ENCODE results near the gene NUDT12.

The NUDT12 gene

GRCh38 chr5:103573411-103573810, 10.8 kb upstream of the NUDT12 start:
- Histone ChIP-seq H3K36me3 (ENCODE audit: insufficient read depth, low read length) (no peaks in the 10 kb centered on the region), H2AFZ (ENCODE audit: low read length) (no peak overlapping the region), H3K4me3 (ENCODE audit: low read length, poor library complexity, severe bottlenecking) (no peak overlapping the region), H3K9me2 (replicated peaks; ENCODE audit: low read depth, low read length) (no peaks in the 10 kb centered on the region), H3K27me3 (ENCODE audit: insufficient read depth, low read length, poor library complexity, severe bottlenecking) (no peaks in the 10 kb centered on the region), H4K20me1 (ENCODE audit: insufficient read depth, low read length, poor library complexity, severe bottlenecking) (no peaks in the 10 kb centered on the region), H3K4me1 (ENCODE audit: insufficient read depth, low read length, poor library complexity, severe bottlenecking) (no peaks in the 10 kb centered on the region), H3K79me2 (ENCODE audit: insufficient read depth, low read length) (no peaks in the 10 kb centered on the region), H3F3A (ENCODE audit: low read depth) (no peaks in the 10 kb centered on the region), H3K4me2 (ENCODE audit: low read depth, low read length, poor library complexity, severe bottlenecking) (no peak overlapping the region), H3K9ac (ENCODE audit: low read depth, low read length, poor library complexity, severe bottlenecking) (no peak overlapping the region), H3K9me3 (ENCODE audit: insufficient read depth, low read depth, low read length) (no peaks in the 10 kb centered on the region)
- TF ChIP-seq EZH2phosphoT487 (IDR thresholded peaks at IDR 0.05; ENCODE audit: borderline replicate concordance) (no peak), CTCF (conservative IDR thresholded peaks at IDR 0.05; ENCODE audit: low read length) (no peak)

DNA sequence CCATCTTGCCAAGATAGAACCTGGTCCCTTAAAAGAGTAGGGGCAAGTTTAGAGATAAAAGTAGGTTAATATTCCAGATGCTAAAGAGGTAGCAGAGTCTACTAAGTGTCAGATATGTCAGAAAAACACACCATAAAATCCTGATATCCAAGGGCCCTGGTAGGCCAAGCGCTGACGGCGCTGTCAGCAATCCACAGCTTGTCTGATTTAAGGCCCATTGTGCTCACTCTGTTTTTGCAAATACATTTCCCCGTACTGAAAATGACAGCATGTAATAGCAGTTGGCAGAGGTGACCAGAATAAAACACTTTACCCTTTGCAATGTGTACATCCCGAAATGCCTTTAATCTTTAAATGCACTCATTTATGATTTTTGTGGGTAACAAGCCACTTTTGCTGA, 9.9 kb upstream of the NUDT12 start:
- Histone ChIP-seq H3K4me3 (ENCODE audit: low read length, poor library complexity, severe bottlenecking) (no peak overlapping the region), H4K20me1 (ENCODE audit: insufficient read depth, low read length, poor library complexity, severe bottlenecking) (no peaks in the 10 kb centered on the region), H3K4me1 (ENCODE audit: insufficient read depth, low read length, poor library complexity, severe bottlenecking) (no peaks in the 10 kb centered on the region), H3K27me3 (ENCODE audit: insufficient read depth, low read length, poor library complexity, severe bottlenecking) (no peaks in the 10 kb centered on the region), H3K9ac (ENCODE audit: low read depth, low read length, poor library complexity, severe bottlenecking) (no peak overlapping the region), H3K9me3 (ENCODE audit: insufficient read depth, low read depth, low read length) (no peaks in the 10 kb centered on the region), H3K36me3 (ENCODE audit: insufficient read depth, low read length) (no peaks in the 10 kb centered on the region), H2AFZ (ENCODE audit: low read length) (no peak overlapping the region), H3F3A (ENCODE audit: low read depth) (no peaks in the 10 kb centered on the region), H3K9me2 (replicated peaks; ENCODE audit: low read depth, low read length) (no peaks in the 10 kb centered on the region), H3K4me2 (ENCODE audit: low read depth, low read length, poor library complexity, severe bottlenecking) (no peak overlapping the region), H3K79me2 (ENCODE audit: insufficient read depth, low read length) (no peaks in the 10 kb centered on the region)
- TF ChIP-seq EZH2phosphoT487 (IDR thresholded peaks at IDR 0.05; ENCODE audit: borderline replicate concordance) (no peak), CTCF (conservative IDR thresholded peaks at IDR 0.05; ENCODE audit: low read length) (no peak)

DNA sequence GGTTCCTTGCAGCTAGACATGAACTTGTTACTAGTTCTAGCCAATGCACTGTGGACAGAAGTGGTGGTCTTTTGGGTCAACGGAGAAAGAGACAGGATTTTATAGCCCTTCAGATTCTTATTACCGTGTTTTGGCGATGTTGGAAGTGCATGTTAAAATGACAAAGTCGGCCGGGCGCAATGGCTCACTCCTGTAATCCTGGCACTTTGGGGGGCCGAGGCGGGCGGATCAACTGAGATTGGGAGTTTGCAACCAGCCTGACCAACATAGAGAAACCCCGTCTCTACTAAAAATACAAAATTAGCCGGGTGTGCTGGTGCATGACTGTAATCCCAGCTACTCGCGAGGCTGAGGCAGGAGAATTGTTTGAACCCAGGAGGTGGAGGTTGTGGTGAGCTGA, 9.1 kb upstream of the NUDT12 start:
- Histone ChIP-seq H3K4me1 (ENCODE audit: insufficient read depth, low read length, poor library complexity, severe bottlenecking) (no peaks in the 10 kb centered on the region), H3K9me3 (ENCODE audit: insufficient read depth, low read depth, low read length) (no peaks in the 10 kb centered on the region), H3F3A (ENCODE audit: low read depth) (no peaks in the 10 kb centered on the region), H3K79me2 (ENCODE audit: insufficient read depth, low read length) (no peaks in the 10 kb centered on the region), H2AFZ (ENCODE audit: low read length) (no peak overlapping the region), H4K20me1 (ENCODE audit: insufficient read depth, low read length, poor library complexity, severe bottlenecking) (no peaks in the 10 kb centered on the region), H3K4me2 (ENCODE audit: low read depth, low read length, poor library complexity, severe bottlenecking) (no peak overlapping the region), H3K9me2 (replicated peaks; ENCODE audit: low read depth, low read length) (no peaks in the 10 kb centered on the region), H3K36me3 (ENCODE audit: insufficient read depth, low read length) (no peaks in the 10 kb centered on the region), H3K27me3 (ENCODE audit: insufficient read depth, low read length, poor library complexity, severe bottlenecking) (no peaks in the 10 kb centered on the region), H3K4me3 (ENCODE audit: low read length, poor library complexity, severe bottlenecking) (no peak overlapping the region), H3K9ac (ENCODE audit: low read depth, low read length, poor library complexity, severe bottlenecking) (no peak overlapping the region)
- TF ChIP-seq CTCF (conservative IDR thresholded peaks at IDR 0.05; ENCODE audit: low read length) (no peak), EZH2phosphoT487 (IDR thresholded peaks at IDR 0.05; ENCODE audit: borderline replicate concordance) (no peak)
